Measurements from ENCODE around the gene VEGFD. TPM values are rescaled to one million over a fixed set of nuclear protein-coding genes. Genes with fewer than 3 reads are reported as not detected.

The VEGFD gene
- total RNA-seq, 1 experiment from 2014 or later = 0.62 TPM

DNA sequence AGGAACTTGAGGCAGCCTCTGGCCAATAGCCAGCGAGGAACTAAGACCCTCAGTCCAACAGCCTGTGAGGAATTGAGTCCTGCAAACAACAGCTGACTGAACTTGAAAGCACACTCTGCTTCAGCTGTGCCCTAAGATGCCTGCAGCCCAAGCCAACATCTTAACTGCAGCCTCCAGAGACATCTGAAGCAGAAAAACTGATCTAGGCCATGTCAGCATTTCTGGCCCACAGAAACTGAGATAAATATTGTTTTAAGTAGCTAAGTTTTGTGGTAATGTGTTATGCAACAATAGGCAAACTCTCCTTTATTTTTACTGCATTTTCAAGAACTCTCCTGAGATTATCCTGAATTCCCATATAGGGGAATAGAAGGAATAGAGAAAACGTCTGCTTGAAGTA lies 24.5 kb downstream of the VEGFD start:
- DNase-seq (ENCODE audit: low spot score) = no peak
- CTCF ChIA-PET = interaction anchor here (0.6 kb wide), 1 partner anchor 13 kb away, joined by 4 read pairs; no protein-coding TSS in a partner anchor

DNA sequence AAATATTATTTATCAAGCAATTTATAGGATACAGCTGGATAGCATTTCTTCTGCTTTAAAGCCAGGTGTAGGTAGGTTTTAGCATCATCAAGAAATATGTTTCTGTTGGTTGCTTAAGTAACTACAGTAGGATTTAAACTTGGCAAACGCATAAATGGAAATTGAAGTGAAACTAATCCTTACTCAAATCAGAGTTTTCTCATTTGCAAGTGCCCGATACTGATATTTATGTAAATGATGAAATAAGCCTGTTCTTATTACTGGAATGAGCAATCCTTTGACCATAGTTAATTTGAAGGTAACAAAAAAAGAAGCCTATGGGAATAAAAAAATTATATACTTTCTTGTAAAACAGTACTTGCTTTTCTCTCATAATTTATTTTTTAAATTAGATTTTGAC lies 25.7 kb downstream of the VEGFD start:
- no peak for DNase-seq (ENCODE audit: low spot score)
- ChIA-PET CTCF (no interaction called here), POLR2A (ENCODE audit: low non-redundant PET) (interaction anchor here (0.5 kb wide), 1 partner anchor 29 kb away, joined by 3 read pairs; no protein-coding TSS in a partner anchor)
- no peaks in the 10 kb centered on the region for H3K27me3 ChIP-seq (replicated peaks; ENCODE audit: insufficient read depth, low read depth, low read length, poor library complexity)
- H3K36me3 ChIP-seq (ENCODE audit: insufficient read depth, low read length, poor library complexity, severe bottlenecking) = no peaks in the 10 kb centered on the region
- no peak overlapping the region for H3K4me3 ChIP-seq (ENCODE audit: low read depth, low read length, poor library complexity, severe bottlenecking)
- no TSS peak for BruUV-seq (replicated peaks)
- no peaks in the 10 kb centered on the region for H3K4me1 ChIP-seq (ENCODE audit: insufficient read depth, low read length, poor library complexity, severe bottlenecking)
- no peak overlapping the region for H3K27ac ChIP-seq (ENCODE audit: low read depth, low read length, poor library complexity, severe bottlenecking)
- intact Hi-C loops (cut with micrococcal nuclease; ENCODE audit: unreplicated experiment) = no loop called here
- TF ChIP-seq, protein P1, sequence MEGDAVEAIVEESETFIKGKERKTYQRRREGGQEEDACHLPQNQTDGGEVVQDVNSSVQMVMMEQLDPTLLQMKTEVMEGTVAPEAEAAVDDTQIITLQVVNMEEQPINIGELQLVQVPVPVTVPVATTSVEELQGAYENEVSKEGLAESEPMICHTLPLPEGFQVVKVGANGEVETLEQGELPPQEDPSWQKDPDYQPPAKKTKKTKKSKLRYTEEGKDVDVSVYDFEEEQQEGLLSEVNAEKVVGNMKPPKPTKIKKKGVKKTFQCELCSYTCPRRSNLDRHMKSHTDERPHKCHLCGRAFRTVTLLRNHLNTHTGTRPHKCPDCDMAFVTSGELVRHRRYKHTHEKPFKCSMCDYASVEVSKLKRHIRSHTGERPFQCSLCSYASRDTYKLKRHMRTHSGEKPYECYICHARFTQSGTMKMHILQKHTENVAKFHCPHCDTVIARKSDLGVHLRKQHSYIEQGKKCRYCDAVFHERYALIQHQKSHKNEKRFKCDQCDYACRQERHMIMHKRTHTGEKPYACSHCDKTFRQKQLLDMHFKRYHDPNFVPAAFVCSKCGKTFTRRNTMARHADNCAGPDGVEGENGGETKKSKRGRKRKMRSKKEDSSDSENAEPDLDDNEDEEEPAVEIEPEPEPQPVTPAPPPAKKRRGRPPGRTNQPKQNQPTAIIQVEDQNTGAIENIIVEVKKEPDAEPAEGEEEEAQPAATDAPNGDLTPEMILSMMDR (conservative IDR thresholded peaks at IDR 0.05; ENCODE audit: low read depth, low read length) = no peak
- TF ChIP-seq EZH2 (IDR thresholded peaks at IDR 0.05; ENCODE audit: borderline replicate concordance, low read depth, low read length, poor library complexity, severe bottlenecking) = no peak
- H3K9me3 ChIP-seq (ENCODE audit: low read depth, low read length, poor library complexity, severe bottlenecking) = no peaks in the 10 kb centered on the region

More for the DNA sequence above, 24.5 kb downstream of the VEGFD start:
- H3K27ac ChIP-seq (ENCODE audit: low read depth, low read length, poor library complexity, severe bottlenecking) = no peak overlapping the region
- BruUV-seq (replicated peaks) = no TSS peak
- intact Hi-C loops (cut with micrococcal nuclease; ENCODE audit: unreplicated experiment) = no loop called here
- POLR2A ChIA-PET (ENCODE audit: low non-redundant PET) = no interaction called here
- no peak overlapping the region for H3K4me3 ChIP-seq (ENCODE audit: low read depth, low read length, poor library complexity, severe bottlenecking)
- H3K9me3 ChIP-seq (ENCODE audit: low read depth, low read length, poor library complexity, severe bottlenecking) = no peaks in the 10 kb centered on the region
- no peaks in the 10 kb centered on the region for H3K27me3 ChIP-seq (replicated peaks; ENCODE audit: insufficient read depth, low read depth, low read length, poor library complexity)
- H3K36me3 ChIP-seq (ENCODE audit: insufficient read depth, low read length, poor library complexity, severe bottlenecking) = no peaks in the 10 kb centered on the region
- H3K4me1 ChIP-seq (ENCODE audit: insufficient read depth, low read length, poor library complexity, severe bottlenecking) = no peaks in the 10 kb centered on the region
- TF ChIP-seq EZH2 (IDR thresholded peaks at IDR 0.05; ENCODE audit: borderline replicate concordance, low read depth, low read length, poor library complexity, severe bottlenecking) = no peak
- TF ChIP-seq, protein P1 (conservative IDR thresholded peaks at IDR 0.05; ENCODE audit: low read depth, low read length) = no peak

DNA sequence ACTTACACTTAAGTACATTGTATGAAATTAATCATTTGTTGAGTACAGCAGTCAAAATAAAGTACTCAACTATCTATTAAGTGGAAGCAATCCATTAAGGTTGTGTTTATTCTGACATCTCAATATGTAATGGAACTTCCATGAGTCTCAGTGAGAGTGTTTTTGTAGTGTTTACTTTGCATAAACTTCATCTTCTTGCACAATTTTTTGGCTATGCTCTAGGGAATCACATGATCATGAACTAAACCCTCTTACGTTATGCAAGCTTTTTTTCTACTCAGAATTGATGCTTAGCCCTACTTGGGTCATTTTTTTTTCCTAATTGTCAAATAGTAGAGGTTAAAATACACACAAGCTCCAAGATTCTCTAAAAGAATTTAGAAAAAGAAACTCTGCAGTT lies 27.8 kb downstream of the VEGFD start:
- DNase-seq (ENCODE audit: low spot score) = no peak
- Histone ChIP-seq H3K4me1 (ENCODE audit: insufficient read depth, low read length, poor library complexity, severe bottlenecking) (no peaks in the 10 kb centered on the region), H3K9me3 (ENCODE audit: low read depth, low read length, poor library complexity, severe bottlenecking) (no peaks in the 10 kb centered on the region), H3K4me3 (ENCODE audit: low read depth, low read length, poor library complexity, severe bottlenecking) (no peak overlapping the region), H3K27me3 (replicated peaks; ENCODE audit: insufficient read depth, low read depth, low read length, poor library complexity) (no peaks in the 10 kb centered on the region), H3K36me3 (ENCODE audit: insufficient read depth, low read length, poor library complexity, severe bottlenecking) (no peaks in the 10 kb centered on the region), H3K27ac (ENCODE audit: low read depth, low read length, poor library complexity, severe bottlenecking) (no peak overlapping the region)
- CTCF ChIA-PET = no interaction called here
- no peak for TF ChIP-seq EZH2 (IDR thresholded peaks at IDR 0.05; ENCODE audit: borderline replicate concordance, low read depth, low read length, poor library complexity, severe bottlenecking)
- TF ChIP-seq, protein P1 (conservative IDR thresholded peaks at IDR 0.05; ENCODE audit: low read depth, low read length) = no peak
- POLR2A ChIA-PET (ENCODE audit: low non-redundant PET) = no interaction called here
- BruUV-seq (replicated peaks) = no TSS peak
- intact Hi-C loops (cut with micrococcal nuclease; ENCODE audit: unreplicated experiment) = no loop called here

Data from A673 (cell line).